NB4 (cell line): ENCODE data around the gene TCHHL1.

ENCODE experiments used
- DNase-seq: peaks from one replicate; pipeline ENCODE4 v3.0.0; 2010; ENCODE audit warnings: low read depth
- H3K4me3 ChIP-seq: one replicate; pipeline ENCODE4 v1.5.1; 2011; ENCODE audit warnings: mild to moderate bottlenecking, low read depth, low read length, moderate library complexity
- MYC ChIP-seq: IDR thresholded peaks from 2 replicates; pipeline ENCODE4 v1.6.1; 2011; ENCODE audit warnings: low read depth, low read length
- POLR2A ChIP-seq: IDR thresholded peaks from 2 replicates; pipeline ENCODE4 v1.6.1; 2011; ENCODE audit warnings: mild to moderate bottlenecking; ENCODE audit not compliant: insufficient read length; ENCODE audit errors: extremely low read depth
- TF ChIP-seq, protein P1 (sequence below): IDR thresholded peaks from 2 replicates; pipeline ENCODE4 v1.6.1; 2011; ENCODE audit warnings: low read depth, low read length
- TF ChIP-seq, protein P2 (sequence below): IDR thresholded peaks from one replicate; pipeline ENCODE4 v1.5.1; 2012; ENCODE audit warnings: low read depth, low read length

The TCHHL1 gene

DNA sequence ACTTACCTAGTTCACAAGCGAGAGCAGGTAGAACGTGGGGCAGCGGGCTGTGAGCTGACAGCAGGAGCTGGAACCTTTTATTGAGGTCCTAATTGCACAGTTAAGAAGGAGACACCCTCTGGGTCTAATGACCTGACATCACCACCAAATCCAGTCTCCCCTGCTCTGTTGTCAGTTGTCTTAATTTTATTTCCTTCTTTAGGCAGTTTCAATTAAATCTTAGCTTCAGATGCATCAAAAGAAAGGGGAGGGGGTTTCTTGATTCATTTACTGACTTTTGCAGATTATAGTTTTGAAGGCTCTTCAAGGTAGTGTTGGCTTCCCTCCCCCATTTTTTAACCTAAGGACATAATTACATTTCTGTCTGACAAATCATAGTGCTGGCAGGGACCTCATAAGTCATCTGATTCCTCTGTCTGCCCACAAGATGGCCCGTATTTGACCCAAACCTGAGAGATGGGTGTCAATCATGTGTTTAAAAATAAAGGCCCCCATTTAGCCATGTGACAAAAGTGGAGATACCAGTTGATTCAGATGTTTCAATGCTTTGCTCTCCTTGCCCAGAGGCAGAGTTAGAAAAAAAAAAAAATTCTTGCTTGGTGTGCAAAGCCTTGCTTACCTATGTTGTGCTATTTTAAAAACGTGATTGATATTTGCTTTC is at the start of gene TCHHL1:
TCHHL1 (minus strand) TSS at position 51 of the 661 bp plus-strand sequence. CDS start 921 bp downstream, outside the sequence.
- no peak for DNase-seq
- TF ChIP-seq, protein P1, sequence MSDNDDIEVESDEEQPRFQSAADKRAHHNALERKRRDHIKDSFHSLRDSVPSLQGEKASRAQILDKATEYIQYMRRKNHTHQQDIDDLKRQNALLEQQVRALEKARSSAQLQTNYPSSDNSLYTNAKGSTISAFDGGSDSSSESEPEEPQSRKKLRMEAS: no peak
- TF ChIP-seq POLR2A: no peak
- TF ChIP-seq, protein P2, sequence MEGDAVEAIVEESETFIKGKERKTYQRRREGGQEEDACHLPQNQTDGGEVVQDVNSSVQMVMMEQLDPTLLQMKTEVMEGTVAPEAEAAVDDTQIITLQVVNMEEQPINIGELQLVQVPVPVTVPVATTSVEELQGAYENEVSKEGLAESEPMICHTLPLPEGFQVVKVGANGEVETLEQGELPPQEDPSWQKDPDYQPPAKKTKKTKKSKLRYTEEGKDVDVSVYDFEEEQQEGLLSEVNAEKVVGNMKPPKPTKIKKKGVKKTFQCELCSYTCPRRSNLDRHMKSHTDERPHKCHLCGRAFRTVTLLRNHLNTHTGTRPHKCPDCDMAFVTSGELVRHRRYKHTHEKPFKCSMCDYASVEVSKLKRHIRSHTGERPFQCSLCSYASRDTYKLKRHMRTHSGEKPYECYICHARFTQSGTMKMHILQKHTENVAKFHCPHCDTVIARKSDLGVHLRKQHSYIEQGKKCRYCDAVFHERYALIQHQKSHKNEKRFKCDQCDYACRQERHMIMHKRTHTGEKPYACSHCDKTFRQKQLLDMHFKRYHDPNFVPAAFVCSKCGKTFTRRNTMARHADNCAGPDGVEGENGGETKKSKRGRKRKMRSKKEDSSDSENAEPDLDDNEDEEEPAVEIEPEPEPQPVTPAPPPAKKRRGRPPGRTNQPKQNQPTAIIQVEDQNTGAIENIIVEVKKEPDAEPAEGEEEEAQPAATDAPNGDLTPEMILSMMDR: no peak
- TF ChIP-seq MYC: no peak

GRCh38 chr1:152137215-152137614 is 48.4 kb upstream of the TCHHL1 start:
- DNase-seq: no peak
- no peak overlapping the region for H3K4me3 ChIP-seq
- TF ChIP-seq, protein P1: no peak
- TF ChIP-seq MYC (no peak), POLR2A (no peak)
- TF ChIP-seq, protein P2: no peak

More for the DNA sequence above, at the start of gene TCHHL1:
- H3K4me3 ChIP-seq: no peak within 1 kb of the TSS

- no peak for DNase-seq
- no peak overlapping the region for H3K4me3 ChIP-seq
- TF ChIP-seq, protein P1: no peak
- TF ChIP-seq POLR2A: no peak
- TF ChIP-seq, protein P2: no peak
- no peak for TF ChIP-seq MYC
Measured at GRCh38 chr1:152130186-152130585, 41.3 kb upstream of the TCHHL1 start.

DNA sequence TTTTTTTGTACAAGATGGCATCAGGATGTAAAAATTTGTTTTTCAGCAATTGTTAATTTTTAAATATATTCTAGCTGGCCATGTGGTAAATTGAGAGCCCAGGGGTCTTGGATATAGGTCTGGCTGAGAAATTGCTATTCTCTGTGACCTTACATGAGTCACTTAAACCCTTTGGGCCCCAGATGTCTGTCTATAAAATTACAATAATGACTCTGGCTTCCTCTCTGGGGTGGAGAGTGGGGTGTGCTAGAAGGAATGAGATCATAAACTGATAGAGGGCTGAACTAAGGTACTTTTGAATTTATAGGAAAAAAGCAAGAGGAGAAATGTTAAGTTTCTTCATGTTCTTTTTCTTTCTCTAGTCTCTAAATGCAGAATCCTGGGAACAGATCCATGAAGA is 38.8 kb upstream of the TCHHL1 start:
- H3K4me3 ChIP-seq: no peak overlapping the region
- TF ChIP-seq, protein P2: no peak
- TF ChIP-seq POLR2A: no peak
- no peak for TF ChIP-seq MYC
- TF ChIP-seq, protein P1: no peak
- DNase-seq: peak; percentile 27

DNA sequence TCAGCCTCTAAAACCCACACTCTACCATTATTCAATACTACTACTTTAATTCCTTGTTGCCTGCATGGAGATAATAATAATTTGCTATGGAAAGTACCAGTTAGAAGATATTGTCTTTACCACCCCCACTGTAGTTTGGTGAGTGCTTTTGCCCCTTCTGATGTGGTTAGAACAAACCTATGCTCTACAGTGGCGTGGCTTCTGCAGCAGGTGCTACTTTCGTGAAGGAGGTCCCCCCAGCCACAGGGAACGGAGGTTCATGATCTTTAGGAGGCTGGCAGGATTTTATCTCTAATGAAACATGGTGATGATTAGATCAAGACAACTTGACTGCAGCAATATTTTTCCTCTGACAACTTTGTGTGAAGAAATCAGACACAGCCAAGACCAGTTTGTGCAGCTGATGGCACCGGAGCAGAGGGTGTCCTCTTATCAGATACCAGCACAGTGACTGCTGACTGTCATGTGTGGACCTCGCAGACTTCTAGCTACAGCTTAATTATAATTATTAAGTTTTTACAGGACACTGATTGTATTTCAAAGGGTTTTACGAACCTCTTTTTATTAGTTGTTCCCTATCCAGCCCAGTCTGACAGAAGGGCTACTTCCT is 37.1 kb upstream of the TCHHL1 start:
- DNase-seq: no peak
- TF ChIP-seq, protein P1: no peak
- TF ChIP-seq POLR2A (no peak), MYC (no peak)
- TF ChIP-seq, protein P2: no peak
- H3K4me3 ChIP-seq: no peak overlapping the region
